GM23338 (cell line): ENCODE data around the gene ANXA8L1. TPM values are rescaled to one million over a fixed set of nuclear protein-coding genes. Genes with fewer than 3 reads are reported as not detected.
"Not testable (repeated sequence)": the region's sequence is repeated elsewhere in the genome, so short reads cannot be mapped to it uniquely, and the experiment has no call there.

ENCODE experiments used
- ATAC-seq: fragments of 200-7000 bp; cut with Tn5 transposase; 3 replicates; pipeline ENCODE4 v1.9.1; 2020
- DNase-seq: peaks from one replicate; pipeline ENCODE4 v3.0.0-alpha.2; 2015; ENCODE audit warnings: low spot score
- H2AFZ ChIP-seq: fragments of 200-600 bp; sonication (generic); 2 replicates; pipeline ENCODE4 v1.8.0; 2016; ENCODE audit warnings: antibody characterized with exemption, mild to moderate bottlenecking, moderate library complexity
- H3F3A ChIP-seq: fragments of 200-600 bp; sonication (generic); replicated peaks from 2 replicates; pipeline ENCODE4 v1.8.0; 2017; ENCODE audit warnings: antibody characterized with exemption, mixed run types, low read depth
- H3K27ac ChIP-seq: fragments of 200-600 bp; sonication (generic); 2 replicates; pipeline ENCODE4 v1.6.1; 2016; ENCODE audit warnings: low read depth
- H3K27me3 ChIP-seq: fragments of 200-600 bp; sonication (generic); 2 replicates; pipeline ENCODE4 v1.8.0; 2016; ENCODE audit warnings: mild to moderate bottlenecking, mixed run types, moderate library complexity; ENCODE audit not compliant: insufficient read depth
- H3K36me3 ChIP-seq: fragments of 200-600 bp; sonication (generic); 2 replicates; pipeline ENCODE4 v1.8.0; 2016; ENCODE audit warnings: mild to moderate bottlenecking; ENCODE audit not compliant: insufficient read depth
- H3K4me1 ChIP-seq: fragments of 200-600 bp; sonication (generic); 2 replicates; pipeline ENCODE4 v1.8.0; 2016; ENCODE audit warnings: mild to moderate bottlenecking, moderate library complexity; ENCODE audit not compliant: insufficient read depth
- H3K4me2 ChIP-seq: fragments of 200-600 bp; sonication (generic); 2 replicates; pipeline ENCODE4 v1.7.1; 2017; ENCODE audit warnings: mixed run types
- H3K4me3 ChIP-seq: fragments of 200-600 bp; sonication (generic); 2 replicates; pipeline ENCODE4 v1.6.1; 2016; ENCODE audit warnings: mixed run types
- H3K79me2 ChIP-seq: fragments of 200-600 bp; sonication (generic); replicated peaks from 2 replicates; pipeline ENCODE4 v1.8.0; 2017; ENCODE audit warnings: mild to moderate bottlenecking; ENCODE audit not compliant: insufficient read depth
- H3K9me2 ChIP-seq: fragments of 200-600 bp; sonication (generic); 2 replicates; pipeline ENCODE4 v1.8.0; 2017; ENCODE audit not compliant: insufficient read depth
- H4K20me1 ChIP-seq: fragments of 200-600 bp; sonication (generic); replicated peaks from 2 replicates; pipeline ENCODE4 v1.8.0; 2017; ENCODE audit warnings: mild to moderate bottlenecking; ENCODE audit not compliant: insufficient read depth
- H3K27ac Mint-ChIP-seq: 2 replicates; pipeline ENCODE4 v1.8.0; 2020; ENCODE audit warnings: inconsistent platforms, mild to moderate bottlenecking, moderate library complexity, mixed read lengths
- H3K27me3 Mint-ChIP-seq: 3 replicates; pipeline ENCODE4 v1.8.0; 2022; ENCODE audit warnings: low read depth, mild to moderate bottlenecking, moderate library complexity, mixed read lengths, inconsistent platforms; ENCODE audit not compliant: insufficient read depth, poor library complexity
- H3K36me3 Mint-ChIP-seq: 3 replicates; pipeline ENCODE4 v1.8.0; 2021; ENCODE audit warnings: low read depth, mild to moderate bottlenecking, inconsistent platforms, moderate library complexity, mixed read lengths
- H3K4me1 Mint-ChIP-seq: 3 replicates; pipeline ENCODE4 v1.8.0; 2020; ENCODE audit warnings: mild to moderate bottlenecking, inconsistent platforms, mixed read lengths
- H3K4me3 Mint-ChIP-seq: 3 replicates; pipeline ENCODE4 v1.8.0; 2021; ENCODE audit warnings: moderate library complexity, mild to moderate bottlenecking, inconsistent platforms, mixed read lengths
- H3K9me3 Mint-ChIP-seq: 3 replicates; pipeline ENCODE4 v1.8.0; 2020; ENCODE audit warnings: moderate library complexity, mild to moderate bottlenecking, inconsistent platforms, mixed read lengths
- CREB1 ChIP-seq: fragments of 250-450 bp; sonication (Bioruptor Pico); IDR thresholded peaks from 2 replicates; pipeline ENCODE4 v1.5.0; 2020; ENCODE audit warnings: low read depth, mild to moderate bottlenecking, moderate library complexity
- EZH2phosphoT487 ChIP-seq: fragments of 200-600 bp; sonication (generic); IDR thresholded peaks from one replicate; pipeline ENCODE4 v1.8.1; 2018; ENCODE audit warnings: antibody characterized with exemption; ENCODE audit not compliant: unreplicated experiment
- STAT1 ChIP-seq: IDR thresholded peaks from one replicate; pipeline ENCODE4 v1.6.1; 2016; ENCODE audit warnings: antibody characterized with exemption; ENCODE audit not compliant: unreplicated experiment
- polyA plus RNA-seq: library from polyadenylated mRNA; unstranded; fragments of >200 nt; fragmentation: Nextera tagmentation; extraction: Ambion mirVana; gene quantifications from 2 replicates; pipeline ENCODE4 v1.2.1, GENCODE V29; 2016
- total RNA-seq: library from RNA; depleted of rRNA; stranded (reverse); fragments of >200 nt; shearing (Covaris generic); gene quantifications from 2 replicates; pipeline ENCODE4 v1.2.3, GENCODE V29; 2014

ANXA8L1 gene
- total and polyA plus RNA-seq, 2 experiments from 2014 or later: not detected

- Histone ChIP-seq H3K4me3 (no peak overlapping the region), H3K36me3 (no peaks in the 10 kb centered on the region), H2AFZ (no peak overlapping the region), H3K27me3 (no peaks in the 10 kb centered on the region), H3K27ac (no peak overlapping the region), H3K4me2 (no peak overlapping the region), H3K4me1 (no peaks in the 10 kb centered on the region), H3K9me2 (no peaks in the 10 kb centered on the region), H4K20me1 (no peaks in the 10 kb centered on the region), H3K79me2 (no peaks in the 10 kb centered on the region), H3F3A (no peaks in the 10 kb centered on the region)
- DNase-seq (no peak), ATAC-seq (no peak)
- Mint-ChIP-seq H3K27me3 (peaks cover 11% of the 10 kb centered on the region), H3K9me3 (no peaks in the 10 kb centered on the region; the same call in 2 of the 3 replicates), H3K27ac (no peak overlapping the region), H3K36me3 (no peaks in the 10 kb centered on the region), H3K4me3 (no peak overlapping the region), H3K4me1 (peaks cover 9% of the 10 kb centered on the region)
- TF ChIP-seq EZH2phosphoT487 (no peak), CREB1 (CRISPR knock-in tag) (no peak), STAT1 (no peak)
These were observed 44.7 kb upstream of the ANXA8L1 start for GRCh38 chr10:46330894-46331293.

GRCh38 chr10:46365484-46365883, 10.1 kb upstream of the ANXA8L1 start:
- H4K20me1 ChIP-seq, H3K36me3 ChIP-seq, H3K36me3 Mint-ChIP-seq, H3F3A ChIP-seq, H3K9me3 Mint-ChIP-seq, H3K27me3 ChIP-seq, H3K79me2 ChIP-seq, H3K9me2 ChIP-seq, H3K4me1 Mint-ChIP-seq, H3K27ac Mint-ChIP-seq, DNase-seq, H3K4me1 ChIP-seq, H3K4me3 ChIP-seq, H3K4me2 ChIP-seq, H3K27ac ChIP-seq, ATAC-seq, H3K4me3 Mint-ChIP-seq, H2AFZ ChIP-seq, H3K27me3 Mint-ChIP-seq: not testable (repeated sequence)

- H3K27me3 ChIP-seq, H3K4me1 Mint-ChIP-seq, ATAC-seq, H3K4me3 ChIP-seq, H3F3A ChIP-seq, H3K4me2 ChIP-seq, H3K9me3 Mint-ChIP-seq, H3K4me3 Mint-ChIP-seq, H3K9me2 ChIP-seq, H3K4me1 ChIP-seq, H2AFZ ChIP-seq, DNase-seq, H3K36me3 ChIP-seq, H3K27ac Mint-ChIP-seq, H4K20me1 ChIP-seq, H3K79me2 ChIP-seq, H3K36me3 Mint-ChIP-seq, H3K27ac ChIP-seq, H3K27me3 Mint-ChIP-seq: not testable (repeated sequence)
These were observed 8.4 kb upstream of the ANXA8L1 start for GRCh38 chr10:46367209-46367608.

GRCh38 chr10:46367666-46368240, 7.8 kb upstream of the ANXA8L1 start:
- not testable (repeated sequence) for H3K4me2 ChIP-seq, H3F3A ChIP-seq, ATAC-seq, DNase-seq, H3K79me2 ChIP-seq, H3K27me3 Mint-ChIP-seq, H2AFZ ChIP-seq, H3K27me3 ChIP-seq, H3K36me3 ChIP-seq, H3K4me3 Mint-ChIP-seq, H3K9me2 ChIP-seq, H3K27ac ChIP-seq, H3K36me3 Mint-ChIP-seq, H3K4me3 ChIP-seq, H3K4me1 ChIP-seq, H3K9me3 Mint-ChIP-seq, H4K20me1 ChIP-seq, H3K27ac Mint-ChIP-seq, H3K4me1 Mint-ChIP-seq

- not testable (repeated sequence) for H3K4me3 ChIP-seq, H4K20me1 ChIP-seq, H3K4me2 ChIP-seq, H3K27me3 ChIP-seq, H3K4me3 Mint-ChIP-seq, H2AFZ ChIP-seq, H3K27me3 Mint-ChIP-seq, H3K4me1 Mint-ChIP-seq, H3K9me3 Mint-ChIP-seq, DNase-seq, ATAC-seq, H3K79me2 ChIP-seq, H3K27ac ChIP-seq, H3K36me3 Mint-ChIP-seq, H3K36me3 ChIP-seq, H3K4me1 ChIP-seq, H3K27ac Mint-ChIP-seq, H3K9me2 ChIP-seq, H3F3A ChIP-seq
These were observed 6.6 kb upstream of the ANXA8L1 start for GRCh38 chr10:46368956-46369355.

- H3K4me3 Mint-ChIP-seq, DNase-seq, ATAC-seq, H3K9me2 ChIP-seq, H3K4me3 ChIP-seq, H3K36me3 Mint-ChIP-seq, H3K27me3 ChIP-seq, H3K27me3 Mint-ChIP-seq, H3K9me3 Mint-ChIP-seq, H3K79me2 ChIP-seq, H3K4me1 Mint-ChIP-seq, H2AFZ ChIP-seq, H3K4me1 ChIP-seq, H3K27ac Mint-ChIP-seq, H3K36me3 ChIP-seq, H4K20me1 ChIP-seq, H3F3A ChIP-seq, H3K4me2 ChIP-seq, H3K27ac ChIP-seq: not testable (repeated sequence)
These were observed 1.2 kb upstream of the ANXA8L1 start for GRCh38 chr10:46374410-46374809.
